GM21619 (cell line): Measurements from ENCODE around the gene ANKFN1.
"Not testable (repeated sequence)": the region's sequence is repeated elsewhere in the genome, so short reads cannot be mapped to it uniquely, and the experiment has no call there.

Source experiments
- ATAC-seq: cut with Tn5 transposase; IDR thresholded peaks from one replicate; pipeline ENCODE4 v1.9.1; 2021; ENCODE audit not compliant: unreplicated experiment

Gene ANKFN1

DNA sequence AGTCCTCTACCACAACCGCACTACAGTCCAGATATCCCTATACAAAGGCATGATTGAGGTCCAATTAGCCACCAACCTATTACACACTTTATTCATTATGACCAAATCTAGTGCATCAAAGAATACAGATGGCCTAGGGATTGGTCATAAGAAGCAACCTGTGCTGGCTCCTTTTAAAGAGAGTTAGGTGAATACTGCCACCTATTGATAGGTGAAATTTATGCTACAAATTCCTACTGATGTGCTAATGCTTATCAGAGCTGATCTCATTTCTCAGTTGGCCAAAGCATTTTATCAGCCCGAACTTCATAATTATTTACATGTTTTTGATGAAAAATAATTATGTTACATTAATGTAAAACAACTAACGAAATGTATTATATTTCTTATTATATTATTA, 166.3 kb downstream of the ANKFN1 start:
- ATAC-seq, result peak; percentile 65

DNA sequence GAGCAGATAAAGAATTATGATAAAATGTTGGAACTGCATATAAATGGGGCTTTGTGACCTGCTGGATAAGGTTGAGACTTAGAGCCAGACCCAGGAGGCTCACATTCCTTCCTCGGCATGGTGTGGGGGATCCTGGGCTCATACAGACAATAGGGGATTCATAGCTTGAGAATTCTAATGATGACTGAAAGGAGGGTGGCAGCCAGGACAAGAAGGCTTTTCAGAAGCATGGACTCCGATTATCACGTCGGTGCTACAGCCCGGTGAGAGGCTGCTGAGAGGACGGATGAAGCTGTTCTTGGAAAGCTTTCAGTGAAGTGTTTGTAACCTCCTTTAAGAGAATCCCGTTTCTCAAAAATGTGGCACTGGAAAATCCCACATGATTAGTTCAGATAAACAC, 167.2 kb downstream of the ANKFN1 start:
- no peak for ATAC-seq

- no peak for ATAC-seq
Observed at GRCh38 chr17:56322991-56323390, 169.7 kb downstream of the ANKFN1 start.

DNA sequence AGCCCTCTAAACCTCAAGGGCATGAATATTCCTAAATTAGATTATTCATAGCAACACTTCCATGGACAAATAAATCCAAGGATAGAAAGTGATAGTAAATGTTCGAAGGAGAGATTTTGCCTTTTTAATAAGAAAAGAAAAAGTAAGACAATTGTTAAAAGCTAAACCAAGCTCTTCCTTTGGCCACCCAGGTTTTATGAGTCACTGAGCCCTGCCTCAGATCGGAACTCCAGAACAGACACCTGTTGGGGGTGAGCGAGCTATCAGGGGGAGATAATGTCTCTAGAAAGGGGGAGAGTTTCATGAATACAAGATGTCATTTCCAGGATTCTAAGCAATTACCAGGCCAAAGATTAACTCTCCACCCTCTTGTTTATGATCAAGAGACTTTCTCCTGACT, 171.4 kb downstream of the ANKFN1 start:
- ATAC-seq, result no peak

DNA sequence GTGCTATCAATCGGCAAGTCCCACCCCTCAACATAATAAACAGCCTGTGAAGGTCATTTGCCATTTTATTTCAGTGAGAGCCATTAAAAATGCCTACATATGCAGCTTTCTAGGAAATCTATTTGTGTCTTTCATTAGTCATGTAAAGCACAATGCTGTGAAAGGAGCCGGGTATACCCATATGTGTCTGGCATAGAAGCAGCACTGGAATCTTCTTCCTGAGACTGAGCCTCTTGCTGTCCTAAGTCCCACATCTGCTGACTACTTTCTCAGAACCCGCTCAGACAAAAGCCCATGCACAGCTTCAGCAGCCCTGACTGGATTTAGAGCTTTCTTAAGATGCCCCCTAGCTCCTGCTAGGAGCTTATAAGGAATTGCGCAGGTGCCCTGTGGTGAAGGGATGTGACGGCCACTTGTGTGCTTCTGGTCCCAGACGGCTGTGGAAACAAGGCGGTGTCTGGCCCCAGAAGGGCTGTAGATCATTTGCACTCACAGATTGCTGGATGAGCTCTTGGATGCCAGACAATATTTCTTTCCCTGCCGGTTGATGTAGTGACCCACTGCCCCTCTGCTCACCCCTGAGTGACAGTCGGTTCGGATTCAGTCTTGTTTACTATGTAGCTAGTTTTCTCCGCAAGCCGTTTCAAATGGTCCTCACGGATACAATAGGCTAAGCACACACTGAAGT, 172.2 kb downstream of the ANKFN1 start:
- ATAC-seq, result no peak

DNA sequence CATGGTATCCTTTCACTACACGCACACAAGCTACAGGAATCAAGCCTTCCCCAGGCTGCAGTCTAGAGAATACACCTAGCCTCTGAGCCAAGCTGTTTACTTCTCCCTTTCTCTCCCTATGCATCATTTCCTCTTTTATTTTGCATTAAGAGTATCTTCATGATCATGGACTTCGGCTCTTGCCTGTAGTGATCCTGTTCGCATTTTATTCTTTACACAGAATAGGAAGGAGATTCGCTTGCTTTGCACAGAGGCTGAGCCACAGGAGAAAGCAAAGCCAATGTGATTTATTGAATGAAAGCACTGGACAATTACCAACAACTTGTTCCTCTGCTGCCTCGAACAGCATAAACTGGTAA, 172.7 kb downstream of the ANKFN1 start:
- ATAC-seq, result no peak

DNA sequence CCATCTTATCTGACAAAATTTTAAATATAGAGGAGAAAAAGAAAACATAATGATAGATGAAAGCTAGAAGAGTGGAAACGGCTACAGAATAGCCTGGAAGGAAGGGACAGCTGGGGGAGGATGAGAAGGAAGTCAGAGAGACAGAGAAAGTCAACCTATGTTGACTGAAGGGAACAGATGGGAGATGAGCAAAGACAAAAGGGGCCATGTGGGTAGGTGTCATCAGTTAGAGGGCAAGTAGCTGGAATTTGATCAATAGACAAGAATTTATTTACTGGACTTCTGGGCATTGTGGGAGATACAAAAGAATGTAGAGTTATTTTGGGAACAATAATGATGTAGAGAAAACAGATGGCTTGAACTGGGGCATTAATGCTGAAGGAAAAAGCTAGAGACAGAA, 194.4 kb downstream of the ANKFN1 start:
- ATAC-seq, result no peak

DNA sequence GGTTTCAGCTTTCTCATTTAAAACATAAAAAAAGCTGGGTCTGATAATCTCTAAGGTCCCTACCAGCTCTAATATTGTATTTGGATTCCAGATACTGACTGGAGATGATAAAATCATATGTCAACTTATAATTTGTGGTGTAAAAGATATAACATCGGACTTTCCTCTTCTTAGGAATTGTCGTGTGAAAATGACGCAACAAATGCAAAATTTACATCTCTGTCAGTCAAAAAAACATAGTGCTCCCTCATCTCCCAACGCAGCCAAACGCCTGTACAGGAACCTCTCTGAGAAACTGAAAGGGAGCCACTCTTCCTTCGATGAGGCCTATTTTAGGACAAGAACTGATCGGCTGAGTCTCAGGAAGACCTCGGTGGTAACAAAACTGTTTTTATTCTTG, 197.3 kb downstream of the ANKFN1 start:
- no peak for ATAC-seq

DNA sequence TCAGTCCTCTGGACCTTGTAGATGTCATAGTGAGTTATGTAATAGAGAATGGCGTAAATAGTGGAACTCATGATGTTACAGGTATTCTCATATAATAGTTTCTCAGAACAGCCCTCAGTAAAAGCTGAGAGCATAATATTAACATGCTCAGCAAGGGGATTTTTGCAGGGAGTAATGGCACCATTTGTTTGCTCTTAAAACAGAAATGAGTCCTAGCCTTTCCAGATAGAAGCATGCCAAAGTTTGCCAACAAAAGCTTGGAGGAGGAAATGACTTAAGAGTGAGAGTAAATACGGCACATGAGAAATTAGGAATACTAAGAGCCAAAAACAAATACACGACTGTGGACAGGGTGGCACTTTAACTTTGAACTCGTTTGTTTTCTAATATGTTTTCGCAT, 198.4 kb downstream of the ANKFN1 start:
- no peak for ATAC-seq

GRCh38 chr17:56358651-56359050, 205.4 kb downstream of the ANKFN1 start:
- ATAC-seq, result no peak

GRCh38 chr17:56359518-56359917, 206.2 kb downstream of the ANKFN1 start:
- ATAC-seq, result no peak

DNA sequence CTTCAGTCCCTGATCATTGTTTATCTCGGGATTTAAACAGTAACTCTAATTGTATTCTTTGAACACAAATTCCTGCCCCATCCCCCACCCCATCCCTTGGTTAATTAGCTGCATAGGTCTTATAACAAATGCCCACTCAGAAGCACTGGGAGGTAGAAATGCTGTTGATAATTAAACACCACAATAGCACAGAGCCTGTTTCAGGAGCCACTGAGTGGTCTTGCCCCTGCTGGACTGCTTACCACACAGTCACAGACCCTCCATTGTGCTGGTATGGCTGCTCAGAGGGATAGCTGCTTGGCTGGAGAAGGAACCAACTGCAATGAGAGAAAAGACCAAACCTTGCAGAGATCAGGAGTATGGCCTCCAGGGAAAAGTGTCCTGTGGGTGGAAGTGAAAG, 214.1 kb downstream of the ANKFN1 start:
- ATAC-seq, result no peak

DNA sequence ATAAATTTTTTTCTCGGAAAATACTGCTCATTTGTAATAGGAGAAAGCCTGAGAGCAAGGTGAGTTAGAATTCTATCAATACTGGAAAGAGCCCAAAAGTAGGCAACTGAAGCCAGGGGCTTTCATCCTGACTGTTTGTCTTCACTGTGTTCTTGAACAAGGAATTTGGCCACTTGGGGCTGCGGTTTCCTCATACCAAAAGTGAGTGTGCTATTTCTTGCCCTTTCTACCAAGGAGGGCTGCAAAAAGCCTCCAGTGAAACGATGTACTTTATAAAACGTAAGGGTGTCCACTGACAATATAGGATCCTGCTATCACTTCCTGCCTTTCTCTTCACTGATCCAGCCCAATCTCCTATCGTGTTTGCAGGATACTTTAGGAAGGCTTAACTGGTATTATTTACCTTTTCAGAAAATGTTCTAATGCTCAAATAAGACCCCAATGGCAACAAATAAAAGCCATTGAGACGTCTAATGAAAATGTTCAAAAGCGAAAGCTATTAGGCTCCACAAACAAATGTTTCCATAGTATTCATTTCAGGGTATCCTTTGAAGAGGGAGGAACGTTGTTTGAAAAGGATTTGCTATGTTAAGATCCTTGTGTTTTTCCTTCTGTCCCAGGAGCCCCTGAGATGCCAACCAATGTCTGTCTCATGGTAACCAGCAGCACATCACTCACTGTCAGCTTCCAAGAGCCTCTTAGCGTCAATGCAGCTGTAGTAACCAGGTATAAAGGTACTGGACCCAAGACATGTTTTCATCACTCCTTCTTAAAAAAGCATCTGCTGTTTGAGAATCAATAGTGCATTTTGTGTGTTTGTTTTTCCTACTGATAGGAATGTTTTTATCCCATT, 220.9 kb downstream of the ANKFN1 start:
- no peak for ATAC-seq

GRCh38 chr17:56389356-56389755, 236.1 kb downstream of the ANKFN1 start:
- no peak for ATAC-seq

- ATAC-seq, result no peak
Observed at GRCh38 chr17:56392321-56392720, 239.0 kb downstream of the ANKFN1 start.

DNA sequence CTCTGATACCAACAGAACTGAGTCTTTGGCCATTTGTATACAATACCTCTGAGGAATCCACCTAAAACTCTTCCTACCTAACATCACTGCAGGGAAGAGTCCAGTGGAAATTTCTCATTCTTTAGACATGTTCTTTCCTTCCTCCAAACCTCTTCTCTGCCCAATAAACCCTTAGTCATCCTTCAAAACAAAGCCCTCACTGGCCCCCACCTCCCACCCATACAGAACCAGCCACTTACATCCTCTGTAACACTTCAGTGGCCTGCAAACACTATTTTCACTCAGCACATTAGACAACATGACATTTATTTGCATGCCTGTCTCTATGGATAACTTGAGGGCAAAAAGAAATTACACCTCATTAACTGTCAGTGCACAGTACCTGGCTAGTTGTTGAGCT, 239.9 kb downstream of the ANKFN1 start:
- ATAC-seq, result no peak

DNA sequence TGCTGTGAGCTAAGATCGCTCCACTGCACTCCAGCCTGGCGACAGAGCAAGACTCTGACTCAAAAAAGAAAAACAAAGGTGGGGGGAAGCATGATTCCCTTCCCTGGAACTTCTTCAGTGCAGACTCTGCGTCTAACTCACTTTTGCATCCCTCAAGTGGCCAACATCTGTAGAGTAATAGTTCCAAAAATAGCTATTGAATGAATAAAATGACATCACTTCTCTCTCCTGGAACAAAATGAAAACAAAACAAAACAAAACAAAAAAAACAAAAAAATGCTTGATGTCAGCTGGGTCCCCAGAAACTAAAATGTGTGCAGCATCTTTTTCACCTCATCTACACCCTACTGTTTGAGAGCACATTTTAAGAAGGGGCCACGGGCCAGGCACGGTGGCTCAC, 242.5 kb downstream of the ANKFN1 start:
- no peak for ATAC-seq

GRCh38 chr17:56407086-56407485, 253.8 kb downstream of the ANKFN1 start:
- no peak for ATAC-seq

DNA sequence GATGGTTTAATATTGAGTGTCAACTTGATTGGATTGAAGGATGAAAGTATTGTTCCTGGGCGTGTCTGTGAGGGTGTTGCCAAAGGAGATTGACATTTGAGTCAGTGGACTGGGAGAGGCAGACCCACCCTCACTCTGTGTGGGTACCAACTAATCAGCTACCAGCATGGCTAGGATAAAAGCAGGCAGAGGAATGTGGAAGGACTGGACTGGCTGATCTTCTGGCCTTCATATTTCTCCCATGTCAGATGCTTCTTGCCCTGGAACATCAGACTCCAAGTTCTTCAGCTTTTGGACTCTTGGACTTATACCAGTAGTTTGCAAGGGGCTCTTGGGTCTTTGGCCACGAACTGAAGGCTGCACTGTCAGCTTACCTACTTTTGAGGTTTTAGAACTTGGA, 259.1 kb downstream of the ANKFN1 start:
- ATAC-seq, result not testable (repeated sequence)

DNA sequence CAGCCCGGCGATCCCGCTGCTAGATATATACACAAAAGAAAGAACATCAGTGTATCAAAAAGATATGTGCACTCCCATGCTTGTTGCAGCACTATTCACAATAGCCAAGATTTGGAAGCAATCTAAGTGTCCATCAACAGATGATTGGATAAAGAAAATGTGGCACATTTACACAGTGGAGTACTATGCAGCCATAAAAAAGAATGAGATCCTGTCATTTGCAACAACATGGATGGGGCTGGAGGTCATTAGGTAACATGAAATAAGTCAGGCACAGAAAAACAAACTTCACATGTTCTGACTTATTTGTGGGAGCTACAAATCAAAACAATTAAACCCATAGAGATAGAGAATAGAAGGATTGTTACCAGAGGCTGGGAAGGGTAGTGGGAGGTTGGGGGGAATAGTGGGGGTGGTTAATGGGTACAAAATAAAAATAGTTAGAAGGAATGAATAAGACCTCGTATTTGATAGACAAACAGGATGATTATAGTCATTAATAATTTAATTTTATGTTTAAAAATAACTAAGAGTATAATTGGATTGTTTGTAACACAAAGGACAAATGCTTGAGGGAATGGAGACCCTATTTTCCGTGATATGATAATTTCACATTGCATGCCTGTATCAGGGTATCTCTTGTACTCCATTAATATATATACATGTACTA, 263.5 kb downstream of the ANKFN1 start:
- no peak for ATAC-seq

GRCh38 chr17:56424005-56424404, 270.7 kb downstream of the ANKFN1 start:
- no peak for ATAC-seq

DNA sequence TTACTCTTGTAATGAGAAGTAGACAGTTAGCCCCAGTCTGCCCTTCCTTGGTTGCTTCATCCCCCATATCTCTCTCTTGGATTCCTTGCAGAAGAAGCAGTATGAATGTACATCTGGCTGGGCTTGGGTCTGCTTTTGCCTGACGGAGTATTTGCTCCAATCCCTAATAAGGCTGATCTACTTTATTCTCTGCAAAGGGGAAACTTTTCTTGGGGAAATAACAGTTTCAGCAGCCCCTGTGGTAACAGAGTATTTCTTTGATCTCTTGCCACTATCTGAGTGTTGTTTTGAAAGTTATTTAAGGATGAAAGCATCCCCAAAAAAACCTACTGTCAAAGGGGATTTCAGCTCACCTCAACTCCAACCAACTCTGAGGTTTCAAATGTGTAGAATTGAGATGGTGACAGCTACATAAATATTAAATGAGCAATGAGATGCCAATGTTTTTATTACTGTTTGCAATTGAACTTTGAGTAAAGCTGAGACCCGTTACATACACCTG, 271.3 kb downstream of the ANKFN1 start:
- no peak for ATAC-seq
